ENCODE data around the gene PRKCI.

DNA sequence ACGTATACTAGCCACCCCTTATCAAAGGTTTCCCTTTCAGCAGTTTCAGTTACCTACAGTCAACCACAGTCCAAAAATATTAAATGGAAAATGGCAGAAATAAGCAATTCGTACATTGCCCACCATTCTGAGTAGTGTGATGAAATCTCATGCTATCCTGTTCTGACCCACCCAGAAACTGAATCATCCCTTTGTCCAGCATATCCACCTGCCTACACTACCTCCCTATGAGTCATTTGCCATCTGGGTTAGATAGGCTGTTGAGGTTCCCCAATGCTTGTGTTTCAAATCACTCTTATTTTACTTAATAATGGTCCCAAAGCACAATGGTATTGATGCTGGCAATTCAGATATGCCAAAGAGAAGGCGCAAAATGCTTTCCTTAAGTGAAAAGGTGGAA, 25.4 kb upstream of the PRKCI start:
- TF ChIP-seq YY1 (IDR thresholded peaks at IDR 0.05; ENCODE audit: insufficient read depth, insufficient read length), result no peak
- no peak for TF ChIP-seq SUZ12 (IDR thresholded peaks at IDR 0.05; ENCODE audit: extremely low read depth, insufficient read depth, insufficient read length)

All from NT2/D1 (cell line).